ENCODE results near the gene ELFN1.

ELFN1 gene

GRCh38 chr7:1698201-1698600 lies 28.1 kb downstream of the ELFN1 start:
- Histone ChIP-seq H3K4me3 (no peak overlapping the region), H3K9ac (no peak overlapping the region), H3K36me3 (0 out of 2 replicates have a peak, but pooled peaks cover 5% of the 10 kb centered on the region), H3K4me2 (peak overlapping the region; percentile 31; the same call in 1 of the 2 replicates), H3K27ac (no peak overlapping the region), H3K9me3 (peaks cover 29% of the 10 kb centered on the region), H3K27me3 (no peaks in the 10 kb centered on the region), H3K4me1 (peaks cover 40% of the 10 kb centered on the region), H4K20me1 (peaks cover 24% of the 10 kb centered on the region)
- no peak for TF ChIP-seq Cebpa-rat (IDR thresholded peaks at IDR 0.05)

GRCh38 chr7:1698951-1699350 lies 28.9 kb downstream of the ELFN1 start:
- no peak overlapping the region for H3K4me2 ChIP-seq
- no peak for TF ChIP-seq Cebpa-rat (IDR thresholded peaks at IDR 0.05)
- 0 out of 2 replicates have a peak, but pooled peaks cover 5% of the 10 kb centered on the region for H3K36me3 ChIP-seq
- H4K20me1 ChIP-seq: peaks cover 16% of the 10 kb centered on the region
- H3K9ac ChIP-seq: no peak overlapping the region
- H3K4me3 ChIP-seq: no peak overlapping the region
- no peak overlapping the region for H3K27ac ChIP-seq
- no peaks in the 10 kb centered on the region for H3K27me3 ChIP-seq
- peaks cover 29% of the 10 kb centered on the region for H3K9me3 ChIP-seq
- peaks cover 33% of the 10 kb centered on the region for H3K4me1 ChIP-seq

DNA sequence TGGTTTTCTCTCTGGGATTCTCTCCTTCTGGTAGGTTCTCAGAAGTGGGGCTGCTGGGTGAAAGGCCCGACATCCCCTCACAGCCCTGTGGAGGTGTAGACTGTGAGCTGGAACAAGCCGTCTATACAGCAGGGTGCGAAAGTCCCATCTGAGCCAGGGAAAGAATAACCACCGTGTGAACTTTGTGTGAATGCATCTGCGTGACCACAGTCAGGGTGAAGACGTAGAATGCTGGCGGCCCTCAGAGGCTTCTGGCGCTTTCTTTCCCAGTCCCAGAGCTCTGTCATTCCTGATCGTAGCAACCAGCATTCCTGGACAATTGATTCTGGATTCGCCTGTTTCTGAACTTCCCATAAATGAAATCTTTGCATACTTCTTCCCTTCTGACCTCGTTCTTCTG lies 30.0 kb downstream of the ELFN1 start:
- Histone ChIP-seq H3K9me3 (peaks cover 29% of the 10 kb centered on the region), H4K20me1 (peaks cover 14% of the 10 kb centered on the region; the same call in 1 of the 2 replicates), H3K4me2 (peak overlapping the region; percentile 20; the same call in 1 of the 2 replicates), H3K36me3 (0 out of 2 replicates have a peak, but pooled peaks cover 5% of the 10 kb centered on the region), H3K9ac (no peak overlapping the region), H3K4me1 (peaks cover 27% of the 10 kb centered on the region), H3K4me3 (no peak overlapping the region), H3K27ac (no peak overlapping the region), H3K27me3 (no peaks in the 10 kb centered on the region)
- TF ChIP-seq Cebpa-rat (IDR thresholded peaks at IDR 0.05): no peak

- Histone ChIP-seq H3K4me1 (peaks cover 31% of the 10 kb centered on the region), H3K9me3 (peaks cover 29% of the 10 kb centered on the region), H3K4me3 (no peak overlapping the region), H3K9ac (no peak overlapping the region), H3K27ac (no peak overlapping the region), H3K4me2 (peak overlapping the region; percentile 20; the same call in 1 of the 2 replicates), H3K27me3 (no peaks in the 10 kb centered on the region), H3K36me3 (0 out of 2 replicates have a peak, but pooled peaks cover 5% of the 10 kb centered on the region), H4K20me1 (peaks cover 9% of the 10 kb centered on the region; the same call in 1 of the 2 replicates)
- TF ChIP-seq Cebpa-rat (IDR thresholded peaks at IDR 0.05): no peak
Measured at GRCh38 chr7:1700536-1701333, 30.7 kb downstream of the ELFN1 start.

DNA sequence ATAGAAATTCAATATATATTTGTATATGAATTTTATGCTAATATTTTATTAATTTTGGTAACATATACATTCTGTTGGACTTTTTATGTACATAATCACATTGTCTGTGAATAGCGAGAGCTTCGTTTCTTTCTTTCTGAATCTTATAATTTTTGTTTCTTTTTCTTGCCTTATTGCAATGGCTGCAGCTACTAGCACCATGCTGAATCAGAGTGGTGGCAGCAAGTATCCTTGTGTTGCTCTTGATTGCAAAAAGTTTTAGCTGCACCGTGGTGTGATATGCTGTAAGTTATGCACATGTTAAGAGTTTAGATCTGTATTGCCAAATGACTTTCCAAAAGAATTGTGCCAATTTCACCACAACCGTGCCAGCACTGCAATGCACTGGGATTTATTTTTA lies 32.6 kb downstream of the ELFN1 start:
- Histone ChIP-seq H3K4me2 (no peak overlapping the region), H3K4me1 (peaks cover 43% of the 10 kb centered on the region), H3K4me3 (no peak overlapping the region), H3K27me3 (no peaks in the 10 kb centered on the region), H4K20me1 (peaks cover 20% of the 10 kb centered on the region; the same call in 1 of the 2 replicates), H3K9ac (no peak overlapping the region), H3K36me3 (0 out of 2 replicates have a peak, but pooled peaks cover 5% of the 10 kb centered on the region), H3K9me3 (peaks cover 29% of the 10 kb centered on the region), H3K27ac (no peak overlapping the region)
- TF ChIP-seq Cebpa-rat (IDR thresholded peaks at IDR 0.05): no peak

GRCh38 chr7:1703441-1703840 lies 33.4 kb downstream of the ELFN1 start:
- no peak for TF ChIP-seq Cebpa-rat (IDR thresholded peaks at IDR 0.05)

DNA sequence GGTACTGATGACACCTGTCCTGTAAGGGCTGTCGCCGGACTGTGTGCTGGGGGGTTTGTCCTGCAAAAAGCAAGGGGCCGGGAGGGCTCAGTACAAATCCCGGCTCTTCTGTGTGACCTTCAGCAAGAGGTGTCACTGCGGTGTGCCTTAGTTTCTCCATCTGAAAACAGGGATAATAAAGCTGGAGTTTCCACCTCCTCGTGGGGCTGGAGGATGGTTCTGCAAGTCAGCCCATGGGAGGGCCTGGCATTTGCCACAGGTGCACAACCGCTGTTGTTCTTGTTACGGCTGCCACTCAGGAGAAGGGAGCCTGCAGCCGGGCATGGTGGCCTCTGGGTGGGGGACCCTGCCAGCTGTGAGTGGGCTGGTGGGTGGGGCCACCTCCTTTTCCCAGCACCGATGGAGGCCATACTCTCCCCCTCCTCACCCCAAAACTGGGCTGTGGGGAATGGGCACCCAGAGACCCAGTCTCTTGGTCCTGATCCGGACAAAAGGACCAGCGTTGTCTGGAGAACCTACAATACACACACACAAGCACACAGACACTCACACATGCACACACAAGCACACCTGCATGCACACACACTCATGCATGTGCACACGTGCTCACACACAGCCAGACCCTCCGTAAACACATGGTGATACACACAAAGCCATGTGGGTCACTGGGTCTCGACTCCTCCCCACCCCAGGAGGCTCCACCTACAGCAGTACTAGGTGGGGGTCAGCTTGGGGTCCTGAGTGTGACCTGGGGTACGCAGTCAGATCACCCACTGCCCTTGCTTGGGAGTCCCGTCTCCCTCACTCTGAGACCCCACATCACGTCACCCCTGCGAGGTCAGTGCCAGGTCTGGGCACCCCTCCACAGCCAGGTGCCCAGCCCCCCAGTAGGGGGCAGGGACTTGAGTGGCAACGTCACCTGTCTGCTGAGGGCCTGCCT lies 34.1 kb downstream of the ELFN1 start:
- Histone ChIP-seq H3K9me3 (peaks cover 37% of the 10 kb centered on the region), H3K4me2 (no peak overlapping the region), H3K27me3 (no peaks in the 10 kb centered on the region), H3K27ac (no peak overlapping the region), H3K36me3 (peaks cover 18% of the 10 kb centered on the region), H3K4me3 (no peak overlapping the region), H4K20me1 (peaks cover 20% of the 10 kb centered on the region; the same call in 1 of the 2 replicates), H3K4me1 (peaks cover 35% of the 10 kb centered on the region), H3K9ac (no peak overlapping the region)
- no peak for TF ChIP-seq Cebpa-rat (IDR thresholded peaks at IDR 0.05)

More at GRCh38 chr7:1703441-1703840, 33.4 kb downstream of the ELFN1 start:
- peaks cover 30% of the 10 kb centered on the region for H3K9me3 ChIP-seq
- peaks cover 20% of the 10 kb centered on the region; the same call in 1 of the 2 replicates for H4K20me1 ChIP-seq
- H3K4me1 ChIP-seq: peaks cover 35% of the 10 kb centered on the region
- no peak overlapping the region for H3K4me3 ChIP-seq
- no peak overlapping the region for H3K4me2 ChIP-seq
- H3K27ac ChIP-seq: no peak overlapping the region
- H3K9ac ChIP-seq: no peak overlapping the region
- no peaks in the 10 kb centered on the region for H3K27me3 ChIP-seq
- H3K36me3 ChIP-seq: peaks cover 11% of the 10 kb centered on the region; the same call in 1 of the 2 replicates

DNA sequence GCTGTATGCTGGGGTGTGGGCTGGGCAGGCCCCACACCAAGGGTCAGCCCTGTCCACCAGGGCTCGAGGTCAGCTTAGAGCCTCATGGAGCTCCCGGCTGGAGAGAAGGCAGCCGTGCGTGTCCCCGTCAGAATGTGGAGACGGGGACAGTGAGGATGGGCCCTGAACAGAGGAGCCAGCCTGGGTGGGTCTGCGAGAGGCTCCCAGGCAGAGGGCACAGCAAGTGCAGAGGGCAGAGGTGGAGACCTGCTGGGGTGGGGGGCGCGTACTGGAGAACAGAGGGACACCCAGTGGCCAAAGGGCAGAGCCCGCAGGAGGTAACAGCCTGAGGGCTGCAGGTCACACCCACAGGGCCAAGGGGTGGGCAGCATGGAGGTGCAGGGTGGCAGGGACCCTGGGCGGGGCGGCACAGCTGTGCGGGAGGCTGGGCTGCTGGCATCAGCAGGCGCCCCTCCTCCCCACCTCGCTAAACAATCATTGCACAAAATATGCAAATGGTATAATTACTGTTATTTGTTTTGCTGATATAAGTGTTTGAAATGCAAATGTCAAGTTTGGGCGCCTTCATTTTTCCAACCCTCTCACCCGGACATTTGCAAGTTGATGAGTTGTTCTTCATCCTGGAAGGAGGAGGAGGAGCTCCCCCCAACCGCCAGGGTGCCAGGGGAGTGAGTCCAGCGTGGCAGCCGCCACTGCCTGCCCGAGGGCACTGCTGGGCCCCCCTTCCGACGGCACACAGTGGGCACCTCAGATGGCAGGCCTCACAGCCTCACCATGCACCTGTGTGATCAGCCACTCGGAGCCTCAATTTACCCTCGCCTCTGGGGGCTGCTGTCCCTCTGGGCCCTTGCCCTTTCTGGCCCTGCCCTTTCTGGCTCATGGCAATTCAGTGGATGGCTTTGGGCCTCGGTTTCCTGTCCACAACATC lies 35.0 kb downstream of the ELFN1 start:
- no peak overlapping the region for H3K9ac ChIP-seq
- H3K9me3 ChIP-seq: peaks cover 43% of the 10 kb centered on the region
- TF ChIP-seq Cebpa-rat (IDR thresholded peaks at IDR 0.05): no peak
- no peak overlapping the region for H3K4me2 ChIP-seq
- H4K20me1 ChIP-seq: peaks cover 20% of the 10 kb centered on the region; the same call in 1 of the 2 replicates
- no peak overlapping the region for H3K27ac ChIP-seq
- H3K27me3 ChIP-seq: no peaks in the 10 kb centered on the region
- H3K36me3 ChIP-seq: peaks cover 26% of the 10 kb centered on the region
- peaks cover 32% of the 10 kb centered on the region for H3K4me1 ChIP-seq
- H3K4me3 ChIP-seq: no peak overlapping the region

Measured in BLaER1 (cell line).